ENCODE measurements around the gene APOB. TPM values are rescaled to one million over a fixed set of nuclear protein-coding genes. Genes with fewer than 3 reads are reported as not detected.

The APOB gene
- polyA plus RNA-seq, 1 experiment = under 0.01 TPM

DNA sequence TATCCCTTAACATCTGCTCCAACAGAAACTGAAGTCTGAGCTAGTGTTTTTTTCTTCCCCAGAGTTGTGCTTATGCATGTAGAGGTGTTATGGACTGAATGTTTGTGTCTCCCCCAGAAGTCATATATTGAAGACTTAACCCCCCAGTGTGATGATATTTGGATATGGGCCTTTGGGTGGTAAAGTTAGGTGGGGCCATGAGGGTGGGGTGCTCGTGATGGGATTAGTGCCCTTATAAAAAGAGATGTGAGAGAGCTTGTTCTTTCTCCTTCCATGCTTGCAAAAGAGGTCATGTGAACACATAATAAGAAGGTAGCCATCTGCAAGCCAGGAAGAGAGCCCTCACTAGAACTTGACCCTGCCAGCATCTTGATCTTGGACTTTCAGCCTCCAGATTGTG, 34.4 kb upstream of the APOB start:
- no peak for DNase-seq (ENCODE audit: low read depth, low spot score)
- TF ChIP-seq, protein P1, sequence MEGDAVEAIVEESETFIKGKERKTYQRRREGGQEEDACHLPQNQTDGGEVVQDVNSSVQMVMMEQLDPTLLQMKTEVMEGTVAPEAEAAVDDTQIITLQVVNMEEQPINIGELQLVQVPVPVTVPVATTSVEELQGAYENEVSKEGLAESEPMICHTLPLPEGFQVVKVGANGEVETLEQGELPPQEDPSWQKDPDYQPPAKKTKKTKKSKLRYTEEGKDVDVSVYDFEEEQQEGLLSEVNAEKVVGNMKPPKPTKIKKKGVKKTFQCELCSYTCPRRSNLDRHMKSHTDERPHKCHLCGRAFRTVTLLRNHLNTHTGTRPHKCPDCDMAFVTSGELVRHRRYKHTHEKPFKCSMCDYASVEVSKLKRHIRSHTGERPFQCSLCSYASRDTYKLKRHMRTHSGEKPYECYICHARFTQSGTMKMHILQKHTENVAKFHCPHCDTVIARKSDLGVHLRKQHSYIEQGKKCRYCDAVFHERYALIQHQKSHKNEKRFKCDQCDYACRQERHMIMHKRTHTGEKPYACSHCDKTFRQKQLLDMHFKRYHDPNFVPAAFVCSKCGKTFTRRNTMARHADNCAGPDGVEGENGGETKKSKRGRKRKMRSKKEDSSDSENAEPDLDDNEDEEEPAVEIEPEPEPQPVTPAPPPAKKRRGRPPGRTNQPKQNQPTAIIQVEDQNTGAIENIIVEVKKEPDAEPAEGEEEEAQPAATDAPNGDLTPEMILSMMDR (IDR thresholded peaks at IDR 0.05; ENCODE audit: low read depth, low read length) = no peak
- H3K9me3 ChIP-seq (ENCODE audit: control insufficient read depth, insufficient read depth, low read length) = no peaks in the 10 kb centered on the region
- H3K27me3 ChIP-seq (ENCODE audit: control insufficient read depth, insufficient read depth, low read length) = no peaks in the 10 kb centered on the region
- H3K27ac ChIP-seq (ENCODE audit: low read depth, low read length) = no peak overlapping the region
- no peak overlapping the region for H3K4me3 ChIP-seq (ENCODE audit: low read depth, low read length)
- ChIA-PET CTCF (no interaction called here), POLR2A (no interaction called here)

DNA sequence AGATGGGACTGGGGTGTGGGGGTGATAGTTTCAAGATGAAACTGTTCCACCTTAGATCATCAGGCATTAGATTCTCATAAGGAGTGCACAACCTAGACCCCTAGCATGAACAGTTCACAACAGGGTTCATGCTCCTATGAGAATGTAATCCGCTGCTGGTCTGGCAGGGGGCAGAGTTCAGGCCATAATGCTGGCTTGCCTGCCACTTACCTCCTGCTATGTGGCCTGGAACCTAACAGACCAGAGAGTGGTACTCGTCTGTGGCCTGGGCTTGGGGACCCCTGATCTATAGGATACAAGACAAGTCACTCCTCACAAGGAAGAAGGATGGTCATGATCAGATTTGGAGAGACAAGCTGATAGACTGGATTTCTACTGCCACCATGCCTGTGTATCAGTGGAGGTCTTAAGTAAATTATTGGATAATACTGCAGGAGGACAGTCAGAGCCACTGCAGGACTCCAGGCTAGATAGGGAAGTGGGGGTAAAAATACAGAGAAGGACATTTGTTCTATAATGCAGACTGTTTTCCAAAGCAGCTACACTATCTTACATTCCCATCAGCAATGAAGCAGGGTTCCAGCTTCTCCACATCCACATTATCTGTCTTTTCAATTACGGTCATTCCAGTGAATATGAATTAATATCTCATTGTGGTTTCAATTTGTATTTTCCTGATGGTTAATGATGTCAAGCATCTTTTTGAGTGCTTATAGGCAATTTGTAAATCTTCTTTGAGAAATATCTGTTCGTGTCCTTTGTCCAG, 28.8 kb upstream of the APOB start:
- TF ChIP-seq, protein P1 (IDR thresholded peaks at IDR 0.05; ENCODE audit: low read depth, low read length) = no peak
- DNase-seq (ENCODE audit: low read depth, low spot score) = no peak
- CTCF ChIA-PET = interaction anchor here (1.3 kb wide), 1 partner anchor 30 kb away, joined by 3 read pairs; no protein-coding TSS in a partner anchor

DNA sequence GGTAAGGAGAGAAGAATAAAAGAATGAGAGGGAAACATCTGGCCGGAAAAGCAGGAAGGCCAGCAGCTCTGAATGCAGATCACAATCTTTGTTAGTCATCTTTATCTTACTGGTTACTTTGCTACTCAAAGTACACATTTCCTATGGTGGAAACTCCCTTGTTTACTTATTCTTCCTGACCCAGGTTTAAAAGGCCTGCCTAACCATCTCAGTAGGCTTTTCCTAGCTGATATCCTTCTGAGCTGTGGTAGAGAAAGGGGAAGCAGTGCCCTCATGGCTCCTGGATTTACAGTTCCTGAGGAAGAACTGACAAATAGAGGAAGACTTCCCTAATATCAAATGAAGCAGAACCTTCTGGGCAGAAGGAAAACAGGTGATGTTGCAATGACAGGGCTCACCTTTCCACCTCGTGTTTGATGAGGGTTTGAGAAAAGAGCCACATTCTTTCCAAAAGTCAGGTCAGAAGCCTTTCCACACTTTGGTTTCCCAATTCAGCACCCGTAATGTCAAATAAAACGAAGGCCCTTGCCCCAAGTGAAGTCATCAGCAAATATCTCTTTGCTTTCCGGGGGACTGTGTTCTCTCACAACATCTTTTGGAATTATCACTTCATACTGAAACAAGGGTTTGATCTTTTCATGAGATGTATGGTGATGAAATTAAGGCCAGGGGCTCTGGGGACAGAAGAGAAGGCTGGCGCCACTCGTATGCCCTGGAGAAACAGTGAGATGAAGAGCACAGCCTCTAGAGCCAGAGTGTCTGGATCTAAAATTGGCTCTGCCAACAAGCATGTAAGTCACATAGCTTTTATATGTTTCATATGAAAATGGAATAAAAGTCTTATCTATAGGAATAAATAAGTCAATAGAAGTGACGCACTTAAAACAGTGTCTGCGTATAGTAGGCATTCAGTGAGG, 26.7 kb upstream of the APOB start:
- CTCF ChIA-PET = interaction anchor here (1.2 kb wide), 1 partner anchor 29 kb away, joined by 3 read pairs; no protein-coding TSS in a partner anchor

More for the DNA sequence above, 28.8 kb upstream of the APOB start:
- POLR2A ChIA-PET = no interaction called here
- H3K9me3 ChIP-seq (ENCODE audit: control insufficient read depth, insufficient read depth, low read length) = no peaks in the 10 kb centered on the region
- H3K27me3 ChIP-seq (ENCODE audit: control insufficient read depth, insufficient read depth, low read length) = no peaks in the 10 kb centered on the region
- no peak overlapping the region for H3K4me3 ChIP-seq (ENCODE audit: low read depth, low read length)
- no peak overlapping the region for H3K27ac ChIP-seq (ENCODE audit: low read depth, low read length)

DNA sequence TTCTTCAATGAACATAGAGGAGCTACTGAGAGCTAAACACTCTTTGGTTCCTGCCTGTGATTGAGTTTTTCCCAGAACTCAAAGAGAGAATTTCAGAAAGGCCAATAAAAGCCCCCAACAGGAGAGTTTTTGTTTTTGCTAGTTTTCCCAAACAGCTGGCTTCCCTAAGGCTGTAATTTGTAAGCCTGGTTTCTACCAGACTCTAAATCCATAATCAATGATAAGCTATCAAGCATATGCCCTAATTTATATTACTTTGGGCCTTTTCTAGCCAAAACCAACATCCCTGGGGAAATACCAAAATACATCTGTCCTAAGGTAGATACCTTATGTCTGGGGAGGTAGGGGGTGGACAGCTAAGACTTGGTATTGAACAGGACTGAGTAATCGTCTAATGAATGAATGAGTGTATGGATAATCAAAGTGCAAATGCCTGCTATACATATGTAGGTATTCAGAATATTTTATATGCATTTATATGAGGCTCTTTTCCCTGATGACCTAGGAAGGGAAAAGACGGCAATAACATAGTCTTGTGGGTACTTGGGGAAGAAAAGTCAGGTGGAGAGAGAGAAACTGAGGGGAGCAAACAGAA, 26.0 kb upstream of the APOB start:
- Histone ChIP-seq H3K27me3 (ENCODE audit: control insufficient read depth, insufficient read depth, low read length) (no peaks in the 10 kb centered on the region), H3K9me3 (ENCODE audit: control insufficient read depth, insufficient read depth, low read length) (no peaks in the 10 kb centered on the region), H3K27ac (ENCODE audit: low read depth, low read length) (no peak overlapping the region), H3K4me3 (ENCODE audit: low read depth, low read length) (no peak overlapping the region)
- DNase-seq (ENCODE audit: low read depth, low spot score) = no peak
- ChIA-PET POLR2A (no interaction called here), CTCF (no interaction called here)
- TF ChIP-seq, protein P1 (IDR thresholded peaks at IDR 0.05; ENCODE audit: low read depth, low read length) = no peak

More for the DNA sequence above, 26.7 kb upstream of the APOB start:
- TF ChIP-seq, protein P1 (IDR thresholded peaks at IDR 0.05; ENCODE audit: low read depth, low read length) = no peak
- no peak for DNase-seq (ENCODE audit: low read depth, low spot score)
- POLR2A ChIA-PET = no interaction called here
- Histone ChIP-seq H3K27me3 (ENCODE audit: control insufficient read depth, insufficient read depth, low read length) (no peaks in the 10 kb centered on the region), H3K9me3 (ENCODE audit: control insufficient read depth, insufficient read depth, low read length) (no peaks in the 10 kb centered on the region), H3K4me3 (ENCODE audit: low read depth, low read length) (no peak overlapping the region), H3K27ac (ENCODE audit: low read depth, low read length) (no peak overlapping the region)

Data from AG04450 (cell line).